Mesenchymal stem cell (in vitro differentiated cells and primary cell): ENCODE results near the gene ARMC12.

ENCODE experiments used
- DNase-seq: peaks from one replicate; pipeline ENCODE4 v3.0.0-alpha.2; 2013
- H2AFZ ChIP-seq: one replicate; pipeline ENCODE4 v1.6.1; 2013; ENCODE audit warnings: low read depth, mild to moderate bottlenecking, control low read depth, inconsistent platforms, low read length, moderate library complexity
- H2AK5ac ChIP-seq: 2 replicates; pipeline ENCODE4 v1.6.1; 2013; ENCODE audit warnings: low read length, moderate library complexity, mild to moderate bottlenecking, inconsistent platforms; ENCODE audit not compliant: severe bottlenecking
- H2BK120ac ChIP-seq: one replicate; pipeline ENCODE4 v1.6.1; 2013; ENCODE audit warnings: low read depth, mild to moderate bottlenecking, inconsistent platforms, low read length, moderate library complexity
- H2BK12ac ChIP-seq, 2 experiments: one replicate each; pipeline ENCODE4 v1.6.1; 2013; ENCODE audit warnings: inconsistent platforms in 2 of 2, low read length in 2 of 2, mild to moderate bottlenecking in 2 of 2, moderate library complexity in 2 of 2, control low read depth in 1 of 2
- H2BK15ac ChIP-seq: one replicate; pipeline ENCODE4 v1.6.1; 2013; ENCODE audit warnings: mild to moderate bottlenecking, low read depth, inconsistent platforms; ENCODE audit not compliant: poor library complexity, severe bottlenecking
- H2BK5ac ChIP-seq: 2 replicates; pipeline ENCODE4 v1.6.1; 2013; ENCODE audit warnings: low read depth, mild to moderate bottlenecking, low read length, control low read depth, inconsistent platforms; ENCODE audit not compliant: poor library complexity, severe bottlenecking
- H3K14ac ChIP-seq, 2 experiments: one replicate each; pipeline ENCODE4 v1.6.1; 2013; ENCODE audit warnings: inconsistent platforms in 2 of 2, low read length in 2 of 2, control low read depth in 1 of 2, mild to moderate bottlenecking in 1 of 2, moderate library complexity in 1 of 2
- H3K18ac ChIP-seq, 2 experiments: one replicate each; pipeline ENCODE4 v1.6.1; 2013; ENCODE audit warnings: inconsistent platforms in 2 of 2, low read length in 2 of 2, control low read depth in 1 of 2, low read depth in 1 of 2, mild to moderate bottlenecking in 1 of 2
- H3K23ac ChIP-seq, 2 experiments: one replicate each; pipeline ENCODE4 v1.6.1; 2013; ENCODE audit warnings: inconsistent platforms in 2 of 2, low read length in 2 of 2, mild to moderate bottlenecking in 2 of 2, moderate library complexity in 2 of 2, control low read depth in 1 of 2
- H3K27ac ChIP-seq: 2 replicates; pipeline ENCODE4 v1.5.1; 2013; ENCODE audit warnings: mild to moderate bottlenecking, moderate library complexity, low read length, control low read depth, inconsistent platforms; ENCODE audit not compliant: poor library complexity, severe bottlenecking
- H3K27me3 ChIP-seq, 2 experiments: 2 replicates each; pipeline versions ENCODE4 v1.6.1 to v1.7.0; 2013; ENCODE audit warnings: low read length in 2 of 2, mild to moderate bottlenecking in 2 of 2, moderate library complexity in 2 of 2, control low read depth in 1 of 2, inconsistent platforms in 1 of 2; ENCODE audit not compliant: control insufficient read depth in 1 of 2, insufficient read depth in 1 of 2
- H3K36me3 ChIP-seq, 2 experiments: 2 replicates each; pipeline versions ENCODE4 v1.6.1 to v1.7.0; 2013; ENCODE audit warnings: low read length in 2 of 2, control low read depth in 1 of 2, inconsistent platforms in 1 of 2, low read depth in 1 of 2, mild to moderate bottlenecking in 1 of 2; ENCODE audit not compliant: insufficient read depth in 2 of 2, control insufficient read depth in 1 of 2
- H3K4ac ChIP-seq, 2 experiments: one replicate each; pipeline ENCODE4 v1.6.1; 2013; ENCODE audit warnings: inconsistent platforms in 2 of 2, low read length in 2 of 2, mild to moderate bottlenecking in 2 of 2, moderate library complexity in 2 of 2, control low read depth in 1 of 2, low read depth in 1 of 2
- H3K4me1 ChIP-seq: 2 replicates; pipeline ENCODE4 v1.6.1; 2013; ENCODE audit warnings: low read depth, low read length, control low read depth; ENCODE audit not compliant: control insufficient read depth, insufficient read depth
- H3K4me2 ChIP-seq: 2 replicates; pipeline ENCODE4 v1.6.1; 2013; ENCODE audit warnings: low read length, mild to moderate bottlenecking, inconsistent platforms; ENCODE audit not compliant: poor library complexity, severe bottlenecking
- H3K4me3 ChIP-seq, 2 experiments: 2 replicates each; pipeline versions ENCODE4 v1.5.1 to v1.7.0; 2013; ENCODE audit warnings: low read length in 2 of 2, mild to moderate bottlenecking in 2 of 2, control low read depth in 1 of 2, low read depth in 1 of 2; ENCODE audit not compliant: insufficient read depth in 1 of 2
- H3K79me1 ChIP-seq: replicated peaks from 2 replicates; pipeline ENCODE4 v1.6.1; 2013; ENCODE audit warnings: mild to moderate bottlenecking, control low read depth, low read length, inconsistent platforms; ENCODE audit not compliant: poor library complexity, severe bottlenecking
- H3K9ac ChIP-seq: 2 replicates; pipeline ENCODE4 v1.7.0; 2013; ENCODE audit warnings: mild to moderate bottlenecking, low read length, moderate library complexity
- H3K9me3 ChIP-seq: 2 replicates; pipeline ENCODE4 v1.7.0; 2013; ENCODE audit warnings: mild to moderate bottlenecking, low read length; ENCODE audit not compliant: control insufficient read depth
- H4K8ac ChIP-seq: one replicate; pipeline ENCODE4 v1.6.1; 2013; ENCODE audit warnings: inconsistent platforms, mild to moderate bottlenecking, low read length, moderate library complexity
- H4K91ac ChIP-seq: one replicate; pipeline ENCODE4 v1.6.1; 2013; ENCODE audit warnings: mild to moderate bottlenecking, low read length, inconsistent platforms
- WGBS: methylation state at CpG from one replicate; pipeline ENCODE4 v1.1.7; 2013; ENCODE audit warnings: mixed read lengths; 5-methylcytosine and 5-hydroxymethylcytosine counted together

ARMC12 gene

GRCh38 chr6:35713006-35713767 is 23.6 kb upstream of the ARMC12 start:
- no peak overlapping the region for H4K8ac ChIP-seq
- no peak overlapping the region for H2AK5ac ChIP-seq
- 85% methylated on average over 4 of the region's 7 CpGs for WGBS
- no peak overlapping the region for H3K4me2 ChIP-seq
- H3K36me3 ChIP-seq, result no peaks in the 10 kb centered on the region
- no peak overlapping the region for H2BK5ac ChIP-seq
- no peak overlapping the region for H3K27ac ChIP-seq
- H3K4me1 ChIP-seq, result peaks cover 2% of the 10 kb centered on the region
- no peaks in the 10 kb centered on the region for H3K9me3 ChIP-seq
- no peak overlapping the region for H3K4me3 ChIP-seq
- H3K4ac ChIP-seq, result no peak overlapping the region
- no peaks in the 10 kb centered on the region for H3K79me1 ChIP-seq
- H3K23ac ChIP-seq, result no peak overlapping the region
- H2BK120ac ChIP-seq, result no peak overlapping the region
- H3K14ac ChIP-seq, result no peak overlapping the region
- no peak overlapping the region for H4K91ac ChIP-seq
- H2BK15ac ChIP-seq, result peak overlapping the region; percentile 33
- no peak overlapping the region for H2BK12ac ChIP-seq
- H3K9ac ChIP-seq, result no peak overlapping the region
- peaks cover 0 to 28% of the 10 kb centered on the region in 2 experiments for H3K27me3 ChIP-seq
- no peak overlapping the region for H3K18ac ChIP-seq
- no peak overlapping the region for H2AFZ ChIP-seq
- no peak for DNase-seq

GRCh38 chr6:35716798-35717197 is 20.0 kb upstream of the ARMC12 start:
- DNase-seq, result no peak
- H3K18ac ChIP-seq, result peak overlapping the region in 1 of 2 experiments; percentile 78
- 60% methylated on average over 1 of the region's 2 CpGs for WGBS
- H3K4me1 ChIP-seq, result peaks cover 16% of the 10 kb centered on the region
- no peak overlapping the region for H3K4ac ChIP-seq
- H2BK120ac ChIP-seq, result no peak overlapping the region
- no peak overlapping the region for H3K23ac ChIP-seq
- H4K91ac ChIP-seq, result peak overlapping the region; percentile 40
- no peak overlapping the region for H3K9ac ChIP-seq
- H4K8ac ChIP-seq, result peak overlapping the region; percentile 20
- no peak overlapping the region for H3K4me3 ChIP-seq
- H3K79me1 ChIP-seq, result no peaks in the 10 kb centered on the region
- H3K27ac ChIP-seq, result no peak overlapping the region
- no peak overlapping the region for H2BK5ac ChIP-seq
- no peak overlapping the region for H2AFZ ChIP-seq
- no peaks in the 10 kb centered on the region for H3K36me3 ChIP-seq
- H3K27me3 ChIP-seq, result peaks cover 0 to 30% of the 10 kb centered on the region in 2 experiments
- H3K4me2 ChIP-seq, result no peak overlapping the region
- peak overlapping the region in 1 of 2 experiments; percentile 7 for H3K14ac ChIP-seq
- H2AK5ac ChIP-seq, result no peak overlapping the region
- H2BK15ac ChIP-seq, result peak overlapping the region; percentile 16
- no peaks in the 10 kb centered on the region for H3K9me3 ChIP-seq
- H2BK12ac ChIP-seq, result peak overlapping the region in 1 of 2 experiments; percentile 88

GRCh38 chr6:35717449-35718374 is 19.1 kb upstream of the ARMC12 start:
- Histone ChIP-seq H2BK12ac (peak overlapping the region; percentile 76 to 88), H3K4me2 (no peak overlapping the region), H3K36me3 (no peaks in the 10 kb centered on the region), H3K4me1 (peaks cover 16% of the 10 kb centered on the region), H3K4ac (peak overlapping the region; percentile 54 to 86), H3K27ac (no peak overlapping the region), H3K4me3 (no peak overlapping the region), H3K27me3 (peaks cover 0 to 30% of the 10 kb centered on the region in 2 experiments), H2BK15ac (peak overlapping the region; percentile 86), H3K79me1 (no peaks in the 10 kb centered on the region), H4K91ac (peak overlapping the region; percentile 86), H3K9me3 (no peaks in the 10 kb centered on the region), H3K14ac (peak overlapping the region in 1 of 2 experiments; percentile 22), H2BK120ac (peak overlapping the region; percentile 66), H2BK5ac (no peak overlapping the region), H3K18ac (peak overlapping the region; percentile 68 to 91), H2AFZ (no peak overlapping the region), H2AK5ac (no peak overlapping the region), H3K23ac (peak overlapping the region in 1 of 2 experiments; percentile 46), H4K8ac (peak overlapping the region; percentile 77), H3K9ac (no peak overlapping the region)
- 73% methylated on average over 19 of the region's 19 CpGs for WGBS
- DNase-seq, result no peak

- Histone ChIP-seq H3K79me1 (no peaks in the 10 kb centered on the region), H3K36me3 (no peaks in the 10 kb centered on the region), H3K9ac (no peak overlapping the region), H3K4me2 (no peak overlapping the region), H2AK5ac (no peak overlapping the region), H3K4me1 (peaks cover 16% of the 10 kb centered on the region), H3K18ac (peak overlapping the region; percentile 74 to 91), H3K4ac (peak overlapping the region; percentile 84 to 86), H3K23ac (no peak overlapping the region), H3K9me3 (no peaks in the 10 kb centered on the region), H2BK5ac (no peak overlapping the region), H2BK15ac (no peak overlapping the region), H3K27ac (no peak overlapping the region), H2BK120ac (peak overlapping the region; percentile 66), H2AFZ (no peak overlapping the region), H3K27me3 (peaks cover 0 to 30% of the 10 kb centered on the region in 2 experiments), H2BK12ac (peak overlapping the region; percentile 59 to 76), H3K4me3 (no peak overlapping the region), H3K14ac (peak overlapping the region in 1 of 2 experiments; percentile 18), H4K8ac (peak overlapping the region; percentile 77), H4K91ac (peak overlapping the region; percentile 86)
- DNase-seq, result no peak
- 100% methylated on average over 2 of the region's 4 CpGs for WGBS
These were observed 18.5 kb upstream of the ARMC12 start for GRCh38 chr6:35718375-35718736.
